OCI-LY3 (cell line): Measurements from ENCODE around the gene ABLIM3.

Experiments
- H2AFZ ChIP-seq: fragments of 200-600, 300-600 bp; shearing (Covaris generic); 2 replicates; pipeline ENCODE4 v1.6.0; 2014; ENCODE audit warnings: antibody characterized with exemption, low read depth, low read length
- H3K27ac ChIP-seq: fragments of 200-600, 300-600 bp; sonication (generic); 2 replicates; pipeline ENCODE4 v1.5.1; 2014; ENCODE audit warnings: mild to moderate bottlenecking, low read length, moderate library complexity, mixed read lengths
- H3K27me3 ChIP-seq: fragments of 200-600, 300-600 bp; sonication (generic); 2 replicates; pipeline ENCODE4 v1.6.1; 2014; ENCODE audit warnings: low read depth, low read length, mixed read lengths
- H3K36me3 ChIP-seq: fragments of 200-600, 300-600 bp; sonication (generic); replicated peaks from 2 replicates; pipeline ENCODE3; 2014; ENCODE audit warnings: low read depth, low read length, mixed read lengths
- H3K4me1 ChIP-seq: fragments of 300-600, 200-600 bp; sonication (generic); 2 replicates; pipeline ENCODE4 v1.6.1; 2014; ENCODE audit warnings: low read length, mixed read lengths
- H3K4me2 ChIP-seq: fragments of 200-600, 300-600 bp; sonication (generic); 2 replicates; pipeline ENCODE4 v1.6.1; 2014; ENCODE audit warnings: low read length, mixed read lengths
- H3K4me3 ChIP-seq: fragments of 300-600, 200-600 bp; sonication (generic); 2 replicates; pipeline ENCODE4 v1.5.1; 2014; ENCODE audit warnings: antibody characterized with exemption, mild to moderate bottlenecking, low read length, moderate library complexity
- H3K79me2 ChIP-seq: fragments of 300-600, 200-600 bp; shearing (Covaris generic); 2 replicates; pipeline ENCODE4 v1.6.1; 2014; ENCODE audit warnings: mild to moderate bottlenecking, low read length, mixed read lengths
- H3K9ac ChIP-seq: fragments of 300-600, 200-600 bp; shearing (Covaris generic); 2 replicates; pipeline ENCODE4 v1.6.0; 2014; ENCODE audit warnings: mild to moderate bottlenecking, low read length, moderate library complexity
- H3K9me3 ChIP-seq: fragments of 200-600, 300-600 bp; shearing (Covaris generic); 2 replicates; pipeline ENCODE4 v1.6.1; 2014; ENCODE audit warnings: low read length, mixed read lengths; ENCODE audit not compliant: insufficient read depth
- H4K20me1 ChIP-seq: fragments of 200-600, 300-600 bp; sonication (generic); 2 replicates; pipeline ENCODE4 v1.6.1; 2016; ENCODE audit warnings: low read length, mixed read lengths; ENCODE audit not compliant: insufficient read depth
- CTCF ChIP-seq: fragments of 200-600, 300-600 bp; sonication (generic); IDR thresholded peaks from 2 replicates; pipeline ENCODE4 v1.5.1; 2014; ENCODE audit warnings: antibody characterized with exemption, low read length, low read depth
- EZH2phosphoT487 ChIP-seq: fragments of 200-600 bp; shearing (Covaris generic); IDR thresholded peaks from 2 replicates; pipeline ENCODE4 v1.6.1; 2018; ENCODE audit warnings: antibody characterized with exemption, mixed run types, low read depth

ABLIM3 gene

DNA sequence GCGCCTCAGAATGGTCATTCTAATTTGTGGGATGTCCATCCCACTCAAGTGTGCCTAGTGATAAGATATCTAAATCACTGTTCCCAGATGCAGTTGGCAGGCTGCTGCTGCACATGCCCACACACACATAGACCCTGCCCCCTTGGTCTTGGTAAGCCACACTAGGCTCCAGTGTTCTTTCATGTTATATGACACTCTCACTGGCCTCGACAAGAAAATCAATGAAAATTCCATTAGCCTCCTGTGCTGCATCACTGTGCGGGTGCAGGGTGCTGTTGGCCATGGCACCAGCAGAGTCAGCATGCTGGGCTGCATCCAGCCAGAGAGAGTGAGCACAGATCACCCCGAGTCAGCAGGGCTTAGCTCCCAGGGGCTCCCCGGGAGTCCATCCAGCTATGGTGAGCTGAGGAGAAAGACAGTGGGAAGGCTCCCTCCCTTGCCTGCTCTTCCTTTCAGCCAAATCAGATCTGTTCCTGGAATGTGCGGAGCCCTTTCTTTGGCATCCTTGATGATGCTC is 59.9 kb downstream of the ABLIM3 start:
- TF ChIP-seq CTCF: no peak
- TF ChIP-seq EZH2phosphoT487: no peak
- no peaks in the 10 kb centered on the region for H3K4me1 ChIP-seq
- no peak overlapping the region for H3K4me2 ChIP-seq
- no peaks in the 10 kb centered on the region for H3K9me3 ChIP-seq
- no peak overlapping the region for H3K4me3 ChIP-seq
- H3K36me3 ChIP-seq: no peaks in the 10 kb centered on the region
- no peak overlapping the region for H3K27ac ChIP-seq
- no peak overlapping the region for H2AFZ ChIP-seq
- H3K9ac ChIP-seq: no peak overlapping the region
- H3K79me2 ChIP-seq: no peaks in the 10 kb centered on the region
- H4K20me1 ChIP-seq: no peaks in the 10 kb centered on the region
- H3K27me3 ChIP-seq: no peaks in the 10 kb centered on the region

GRCh38 chr5:149202910-149203451 is 61.7 kb downstream of the ABLIM3 start:
- Histone ChIP-seq H3K4me3 (no peak overlapping the region), H3K4me1 (no peaks in the 10 kb centered on the region), H4K20me1 (no peaks in the 10 kb centered on the region), H3K27me3 (no peaks in the 10 kb centered on the region), H3K9me3 (no peaks in the 10 kb centered on the region), H3K9ac (no peak overlapping the region), H3K27ac (no peak overlapping the region), H2AFZ (no peak overlapping the region), H3K4me2 (no peak overlapping the region), H3K36me3 (no peaks in the 10 kb centered on the region), H3K79me2 (no peaks in the 10 kb centered on the region)
- TF ChIP-seq CTCF (no peak), EZH2phosphoT487 (no peak)

DNA sequence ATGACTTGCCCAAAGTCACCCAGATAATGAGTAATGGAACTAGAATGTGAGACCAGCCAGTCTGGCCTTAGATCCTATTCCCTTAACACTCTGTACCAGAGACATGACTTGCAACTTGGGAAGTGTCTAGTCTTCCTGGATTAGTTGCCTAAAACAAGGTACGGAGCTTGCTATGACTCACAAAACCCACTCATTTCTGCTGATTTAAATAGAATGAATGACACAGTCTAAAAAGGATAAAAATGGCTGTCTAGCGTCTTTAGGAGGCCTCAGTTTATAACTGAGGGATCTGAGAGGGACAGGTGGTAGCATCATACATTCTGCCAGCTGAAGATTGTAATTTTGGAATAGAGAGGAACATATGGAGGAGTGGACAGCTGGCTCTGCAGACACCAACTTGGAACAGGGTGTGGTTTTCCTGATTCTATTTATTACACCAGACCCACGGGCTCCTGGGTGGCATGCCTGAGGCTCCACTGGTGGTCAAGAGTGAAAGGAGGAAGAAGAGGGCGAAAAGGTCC is 62.7 kb downstream of the ABLIM3 start:
- Histone ChIP-seq H3K9me3 (no peaks in the 10 kb centered on the region), H3K27ac (no peak overlapping the region), H3K4me2 (no peak overlapping the region), H3K27me3 (no peaks in the 10 kb centered on the region), H4K20me1 (no peaks in the 10 kb centered on the region), H3K79me2 (no peaks in the 10 kb centered on the region), H2AFZ (no peak overlapping the region), H3K4me3 (no peak overlapping the region), H3K4me1 (no peaks in the 10 kb centered on the region), H3K9ac (no peak overlapping the region), H3K36me3 (no peaks in the 10 kb centered on the region)
- TF ChIP-seq CTCF (no peak), EZH2phosphoT487 (no peak)

DNA sequence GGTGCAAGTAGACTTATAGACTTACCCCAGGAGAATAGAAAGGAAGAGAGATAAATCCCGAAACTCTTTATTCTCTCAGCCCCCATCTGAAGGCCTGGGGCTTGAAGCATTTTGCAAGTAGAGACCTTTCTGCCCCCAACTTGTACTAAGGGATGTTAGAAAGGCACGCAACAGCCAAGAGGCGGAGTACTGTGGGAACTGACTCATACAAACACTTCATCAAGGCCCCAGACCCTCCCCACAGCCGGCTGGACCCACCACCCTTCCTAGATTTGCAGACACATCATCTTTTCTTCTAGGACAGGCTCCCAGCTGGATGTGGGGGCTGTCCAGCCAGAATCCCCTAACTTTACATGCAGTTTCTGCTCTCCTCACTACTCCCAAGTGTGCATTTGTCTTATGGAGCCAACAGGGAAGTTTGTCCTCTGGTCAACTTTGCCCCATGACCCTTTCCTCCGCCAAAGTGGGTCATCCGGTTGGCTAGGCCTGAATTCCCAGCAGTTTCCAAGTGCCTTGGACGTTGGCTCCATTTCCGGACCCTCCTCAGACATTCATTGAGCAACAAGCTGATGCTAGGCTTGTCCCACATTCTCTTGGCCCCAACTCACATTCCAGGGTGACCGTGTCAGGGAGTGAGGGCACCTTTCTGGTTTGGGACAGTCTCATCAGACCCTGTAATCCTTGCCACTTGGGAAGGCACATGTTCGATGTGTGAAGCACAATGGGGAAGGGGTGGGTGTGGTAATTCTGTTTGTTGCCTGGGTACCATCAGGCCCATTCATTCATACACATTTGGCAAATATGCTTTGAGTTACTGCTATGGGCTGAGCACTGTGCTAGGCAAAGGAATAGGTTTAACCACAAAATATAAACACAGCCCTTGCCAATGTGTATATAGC is 64.6 kb downstream of the ABLIM3 start:
- Histone ChIP-seq H3K36me3 (no peaks in the 10 kb centered on the region), H3K79me2 (no peaks in the 10 kb centered on the region), H3K4me3 (no peak overlapping the region), H3K4me2 (no peak overlapping the region), H3K27ac (no peak overlapping the region), H2AFZ (no peak overlapping the region), H3K9me3 (no peaks in the 10 kb centered on the region), H3K4me1 (no peaks in the 10 kb centered on the region), H4K20me1 (no peaks in the 10 kb centered on the region), H3K9ac (no peak overlapping the region), H3K27me3 (no peaks in the 10 kb centered on the region)
- TF ChIP-seq EZH2phosphoT487: no peak
- TF ChIP-seq CTCF: no peak
